Epithelial cell of proximal tubule (primary cell): Measurements from ENCODE around the gene SLFN5. TPM values are rescaled to one million over a fixed set of nuclear protein-coding genes. Genes with fewer than 3 reads are reported as not detected.

Experiments used
- DNase-seq: peaks from one replicate; pipeline ENCODE4 v3.0.0-alpha.2; 2011; ENCODE audit warnings: low read depth
- H3K4me3 ChIP-seq: 2 replicates; pipeline ENCODE4 v1.5.1; 2011; ENCODE audit warnings: low read depth, mild to moderate bottlenecking, low read length
- total RNA-seq: library from RNA; depleted of rRNA; stranded (reverse); fragments of >200 nt; gene quantifications from 2 replicates; pipeline ENCODE4 v1.2.3, GENCODE V29; 2015
- TF ChIP-seq, protein P1 (sequence below): conservative IDR thresholded peaks from 2 replicates; pipeline ENCODE4 v1.5.1; 2012; ENCODE audit warnings: low read depth, mild to moderate bottlenecking, low read length

SLFN5 gene
- total RNA-seq, 1 donor from 2014 or later = 28.8 TPM

DNA sequence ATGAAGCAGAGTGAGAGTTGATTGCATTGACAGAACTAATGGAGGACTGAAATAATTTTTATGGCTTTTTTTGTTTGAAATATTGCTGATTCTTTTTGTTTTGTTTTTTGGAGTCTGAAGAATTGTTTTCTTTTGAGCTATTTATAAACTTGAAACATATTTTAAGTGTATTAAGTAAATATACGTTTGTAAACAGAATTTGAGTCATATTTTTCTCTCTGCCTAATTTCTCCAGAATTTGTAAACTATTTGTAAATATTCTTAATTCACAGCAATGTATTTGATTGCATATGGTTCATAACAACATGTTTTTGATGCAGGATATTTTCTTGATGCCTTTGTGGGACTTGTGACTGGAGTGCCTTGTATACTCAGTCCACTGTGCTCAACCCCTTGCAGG is 79.9 kb downstream of the SLFN5 start:
- no peak for DNase-seq
- TF ChIP-seq, protein P1, sequence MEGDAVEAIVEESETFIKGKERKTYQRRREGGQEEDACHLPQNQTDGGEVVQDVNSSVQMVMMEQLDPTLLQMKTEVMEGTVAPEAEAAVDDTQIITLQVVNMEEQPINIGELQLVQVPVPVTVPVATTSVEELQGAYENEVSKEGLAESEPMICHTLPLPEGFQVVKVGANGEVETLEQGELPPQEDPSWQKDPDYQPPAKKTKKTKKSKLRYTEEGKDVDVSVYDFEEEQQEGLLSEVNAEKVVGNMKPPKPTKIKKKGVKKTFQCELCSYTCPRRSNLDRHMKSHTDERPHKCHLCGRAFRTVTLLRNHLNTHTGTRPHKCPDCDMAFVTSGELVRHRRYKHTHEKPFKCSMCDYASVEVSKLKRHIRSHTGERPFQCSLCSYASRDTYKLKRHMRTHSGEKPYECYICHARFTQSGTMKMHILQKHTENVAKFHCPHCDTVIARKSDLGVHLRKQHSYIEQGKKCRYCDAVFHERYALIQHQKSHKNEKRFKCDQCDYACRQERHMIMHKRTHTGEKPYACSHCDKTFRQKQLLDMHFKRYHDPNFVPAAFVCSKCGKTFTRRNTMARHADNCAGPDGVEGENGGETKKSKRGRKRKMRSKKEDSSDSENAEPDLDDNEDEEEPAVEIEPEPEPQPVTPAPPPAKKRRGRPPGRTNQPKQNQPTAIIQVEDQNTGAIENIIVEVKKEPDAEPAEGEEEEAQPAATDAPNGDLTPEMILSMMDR = no peak
- H3K4me3 ChIP-seq = no peak overlapping the region

Other genes starting within 250 kb of the SLFN5 start
- 17.7 and 31.5 TPM in 2 replicates for gene RFFL, start 179.4 kb upstream of the SLFN5 start, total RNA-seq
- 14.5 and 17.2 TPM in 2 replicates for gene RAD51D, start 123.2 kb upstream of the SLFN5 start, total RNA-seq
- gene FNDC8, start 121.5 kb upstream of the SLFN5 start, total RNA-seq = not detected in 2 replicates
- 27.0 and 38.8 TPM in 2 replicates for gene NLE1, start 100.8 kb upstream of the SLFN5 start, total RNA-seq
- not detected in 2 replicates for gene UNC45B, start 95.3 kb upstream of the SLFN5 start, total RNA-seq
- not detected in 2 replicates for gene SLC35G3, start 48.7 kb upstream of the SLFN5 start, total RNA-seq
- 2.1 and 2.8 TPM in 2 replicates for gene SLFN11, start 130.5 kb downstream of the SLFN5 start, total RNA-seq
- gene SLFN12, start 189.4 kb downstream of the SLFN5 start, total RNA-seq = 13.3 and 13.7 TPM in 2 replicates
- 9.9 and 15.3 TPM in 2 replicates for gene SLFN13, start 205.7 kb downstream of the SLFN5 start, total RNA-seq